ENCODE data around the gene LAMP2. TPM values are rescaled to one million over a fixed set of nuclear protein-coding genes. Genes with fewer than 3 reads are reported as not detected.
"Not testable (repeated sequence)": the region's sequence is repeated elsewhere in the genome, so short reads cannot be mapped to it uniquely, and the experiment has no call there.

Gene LAMP2
- total RNA-seq, 4 donors from 2014 or later, result 65.7 to 108 (median 75.6) TPM

- Histone ChIP-seq H3K27ac (peak overlapping the region; percentile 77 to 91 (median 88)), H3K27me3 (no peaks in the 10 kb centered on the region), H3K9me3 (no peaks in the 10 kb centered on the region), H3K4me3 (peak overlapping the region; percentile 38 to 54), H3K4me1 (peaks cover 0 to 10% (median 0%) of the 10 kb centered on the region in 3 donors), H3K36me3 (no peaks in the 10 kb centered on the region)
- WGBS, 2 donors (ENCODE audit: low coverage in 1 of 2), result 82% methylated on average over 2 of the region's 3 CpGs; no CpG with 5 or more reads in 1 of the 2 donors
- no peak for TF ChIP-seq POLR2A (IDR thresholded peaks at IDR 0.05)
- no peak for TF ChIP-seq CTCF (IDR thresholded peaks at IDR 0.05)
- no peak for TF ChIP-seq EP300 (IDR thresholded peaks at IDR 0.05)
- no peak for TF ChIP-seq POLR2AphosphoS5 (IDR thresholded peaks at IDR 0.05)
- no peak for ATAC-seq
Measured at GRCh38 chrX:120485315-120485637, 16.2 kb upstream of the LAMP2 start.

GRCh38 chrX:120477453-120477852 lies 8.4 kb upstream of the LAMP2 start:
- Histone ChIP-seq H3K27me3 (no peaks in the 10 kb centered on the region), H3K4me1 (no peaks in the 10 kb centered on the region), H3K36me3 (no peaks in the 10 kb centered on the region), H3K4me3 (no peak overlapping the region), H3K9me3 (no peaks in the 10 kb centered on the region), H3K27ac (no peak overlapping the region)
- no peak for TF ChIP-seq POLR2A (IDR thresholded peaks at IDR 0.05)
- TF ChIP-seq EP300 (IDR thresholded peaks at IDR 0.05), result no peak
- TF ChIP-seq POLR2AphosphoS5 (IDR thresholded peaks at IDR 0.05), result no peak
- no peak for TF ChIP-seq CTCF (IDR thresholded peaks at IDR 0.05)
- no peak for ATAC-seq
- WGBS, 2 donors (ENCODE audit: low coverage in 1 of 2), result 69 to 77% methylated on average over 2 to 3 of the region's 3 CpGs

DNA sequence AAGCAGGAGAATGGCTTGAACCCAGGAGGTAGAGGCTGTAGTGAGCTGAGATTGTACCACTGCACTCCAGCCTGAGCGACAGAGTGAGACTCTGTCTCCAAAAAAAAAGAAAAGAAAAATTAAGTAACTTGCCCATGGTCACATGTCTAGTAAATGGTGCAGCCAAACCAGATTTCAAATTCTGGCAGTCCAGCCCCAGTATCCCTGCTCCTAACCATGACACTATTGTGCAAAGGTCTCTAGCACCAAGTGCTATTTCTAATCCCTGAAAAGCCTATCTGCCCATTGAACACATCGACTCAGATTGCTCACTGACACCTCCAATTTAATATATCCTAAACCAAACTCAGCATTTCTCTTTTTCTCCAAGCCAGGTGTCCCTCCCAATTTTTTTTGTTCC lies 7.6 kb upstream of the LAMP2 start:
- no peaks in the 10 kb centered on the region for H3K9me3 ChIP-seq
- TF ChIP-seq CTCF (IDR thresholded peaks at IDR 0.05) (no peak), POLR2AphosphoS5 (IDR thresholded peaks at IDR 0.05) (no peak), EP300 (IDR thresholded peaks at IDR 0.05) (no peak), POLR2A (IDR thresholded peaks at IDR 0.05) (no peak)
- no peak for ATAC-seq
- no peaks in the 10 kb centered on the region for H3K36me3 ChIP-seq
- no peaks in the 10 kb centered on the region for H3K4me1 ChIP-seq
- H3K27me3 ChIP-seq, result no peaks in the 10 kb centered on the region
- no peak overlapping the region for H3K27ac ChIP-seq
- 63 to 80% methylated on average over 1 to 2 of the region's 2 CpGs for WGBS, 2 donors (ENCODE audit: low coverage in 1 of 2)
- H3K4me3 ChIP-seq, result no peak overlapping the region

GRCh38 chrX:120475447-120475846 lies 6.4 kb upstream of the LAMP2 start:
- not testable (repeated sequence) for H3K27ac ChIP-seq, H3K4me3 ChIP-seq, ATAC-seq, H3K27me3 ChIP-seq, H3K36me3 ChIP-seq, H3K4me1 ChIP-seq, H3K9me3 ChIP-seq
- peak; percentile 37 to 58 (median 45) for TF ChIP-seq CTCF (IDR thresholded peaks at IDR 0.05)
- 29 to 40% methylated on average over 1 of the region's 1 CpG for WGBS, 2 donors (ENCODE audit: low coverage in 1 of 2)

DNA sequence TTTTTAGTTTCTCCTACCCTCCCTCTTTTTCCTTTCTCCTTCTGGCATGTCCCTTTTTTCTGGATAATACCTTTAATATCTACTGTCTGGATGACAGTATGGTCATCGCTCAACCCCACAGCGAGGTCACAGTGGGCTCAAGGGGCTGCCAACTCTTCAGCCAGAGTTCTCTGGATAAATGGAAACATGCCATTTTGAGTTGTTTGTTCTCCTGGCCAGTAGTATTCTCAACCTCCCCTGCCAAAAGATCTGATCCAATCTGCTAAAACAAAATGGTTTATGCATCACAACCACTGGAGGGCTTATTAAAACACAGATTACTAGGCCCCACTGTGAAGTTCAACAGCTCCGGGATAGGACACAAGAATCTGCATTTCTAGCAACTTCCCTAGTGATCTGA lies 5.0 kb upstream of the LAMP2 start:
- Histone ChIP-seq H3K4me3 (no peak overlapping the region), H3K4me1 (no peaks in the 10 kb centered on the region), H3K27me3 (no peaks in the 10 kb centered on the region), H3K27ac (no peak overlapping the region), H3K36me3 (no peaks in the 10 kb centered on the region), H3K9me3 (no peaks in the 10 kb centered on the region)
- WGBS, 2 donors (ENCODE audit: low coverage in 1 of 2), result 67 to 100% methylated on average over 1 to 2 of the region's 3 CpGs
- ATAC-seq, result no peak
- no peak for TF ChIP-seq POLR2A (IDR thresholded peaks at IDR 0.05)
- no peak for TF ChIP-seq POLR2AphosphoS5 (IDR thresholded peaks at IDR 0.05)
- TF ChIP-seq EP300 (IDR thresholded peaks at IDR 0.05), result no peak
- no peak for TF ChIP-seq CTCF (IDR thresholded peaks at IDR 0.05)

- H3K4me1 ChIP-seq, result peaks cover 0 to 29% (median 0%) of the 10 kb centered on the region in 3 donors
- WGBS, 2 donors (ENCODE audit: low coverage in 1 of 2), result 40% methylated on average over 2 to 3 of the region's 5 CpGs
- H3K9me3 ChIP-seq, H3K36me3 ChIP-seq, H3K27me3 ChIP-seq, ATAC-seq: not testable (repeated sequence)
- peak overlapping the region in 2 of 4 donors; percentile 87 to 88 for H3K27ac ChIP-seq
- peak overlapping the region in 1 of 2 donors; percentile 69 for H3K4me3 ChIP-seq
Measured at GRCh38 chrX:120469657-120470056, 561 bp upstream of the LAMP2 start.
